ENCODE results near the gene DLG2. TPM values are rescaled to one million over a fixed set of nuclear protein-coding genes. Genes with fewer than 3 reads are reported as not detected.

DLG2 gene
- total RNA-seq, 1 experiment from 2014 or later: 17.5 TPM

DNA sequence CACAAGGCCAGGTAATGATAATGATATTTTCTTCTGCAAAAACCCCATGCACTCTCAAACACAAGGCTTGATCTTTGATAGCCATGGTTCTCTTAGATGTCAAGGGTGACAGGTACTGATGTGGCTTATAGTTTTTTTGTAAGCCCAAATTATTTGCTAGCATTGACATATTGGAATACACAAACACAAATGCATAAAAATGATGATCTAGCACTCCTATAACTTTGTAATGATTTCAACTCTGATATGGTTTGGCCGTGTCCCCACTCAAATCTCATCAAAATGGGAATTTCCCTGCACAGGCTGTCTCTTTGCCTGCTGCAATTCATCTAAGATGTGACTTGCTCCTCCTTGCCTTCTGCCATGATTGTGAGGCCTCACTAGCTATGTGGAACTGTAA lies 1768.5 kb downstream of the DLG2 start (continued):
- TF ChIP-seq, protein P1, sequence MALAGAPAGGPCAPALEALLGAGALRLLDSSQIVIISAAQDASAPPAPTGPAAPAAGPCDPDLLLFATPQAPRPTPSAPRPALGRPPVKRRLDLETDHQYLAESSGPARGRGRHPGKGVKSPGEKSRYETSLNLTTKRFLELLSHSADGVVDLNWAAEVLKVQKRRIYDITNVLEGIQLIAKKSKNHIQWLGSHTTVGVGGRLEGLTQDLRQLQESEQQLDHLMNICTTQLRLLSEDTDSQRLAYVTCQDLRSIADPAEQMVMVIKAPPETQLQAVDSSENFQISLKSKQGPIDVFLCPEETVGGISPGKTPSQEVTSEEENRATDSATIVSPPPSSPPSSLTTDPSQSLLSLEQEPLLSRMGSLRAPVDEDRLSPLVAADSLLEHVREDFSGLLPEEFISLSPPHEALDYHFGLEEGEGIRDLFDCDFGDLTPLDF (CRISPR knock-in tag; IDR thresholded peaks at IDR 0.05): no peak

DNA sequence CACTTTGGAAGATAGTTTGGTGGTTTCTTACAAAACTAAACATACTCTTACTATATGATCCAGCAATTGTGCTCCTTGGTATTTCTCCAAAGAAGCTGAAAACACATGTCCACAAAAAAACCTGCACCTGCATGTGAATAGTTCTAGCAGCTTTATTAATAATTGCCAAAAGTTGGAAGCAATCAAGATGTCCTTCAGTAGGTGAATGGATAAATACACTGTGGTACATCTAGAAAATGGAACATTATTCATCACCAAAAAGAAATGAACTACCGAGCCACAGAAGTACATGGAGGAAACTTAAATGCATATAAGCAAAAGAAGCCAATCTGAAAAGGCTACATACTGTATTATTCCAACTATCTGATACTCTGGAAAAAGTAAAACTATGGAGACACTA lies 1771.9 kb downstream of the DLG2 start:
- no peak for ATAC-seq
- ChIA-PET CTCF (no interaction called here), POLR2A (no interaction called here)
- no peak for DNase-seq (ENCODE audit: low spot score)
- Mint-ChIP-seq H3K27ac (no peak overlapping the region), H3K27me3 (ENCODE audit: low read depth) (no peaks in the 10 kb centered on the region), H3K4me1 (peaks cover 9% of the 10 kb centered on the region), H3K36me3 (peaks cover 7% of the 10 kb centered on the region), H3K9me3 (peaks cover 39% of the 10 kb centered on the region), H3K4me3 (no peak overlapping the region)
- TF ChIP-seq, protein P2, sequence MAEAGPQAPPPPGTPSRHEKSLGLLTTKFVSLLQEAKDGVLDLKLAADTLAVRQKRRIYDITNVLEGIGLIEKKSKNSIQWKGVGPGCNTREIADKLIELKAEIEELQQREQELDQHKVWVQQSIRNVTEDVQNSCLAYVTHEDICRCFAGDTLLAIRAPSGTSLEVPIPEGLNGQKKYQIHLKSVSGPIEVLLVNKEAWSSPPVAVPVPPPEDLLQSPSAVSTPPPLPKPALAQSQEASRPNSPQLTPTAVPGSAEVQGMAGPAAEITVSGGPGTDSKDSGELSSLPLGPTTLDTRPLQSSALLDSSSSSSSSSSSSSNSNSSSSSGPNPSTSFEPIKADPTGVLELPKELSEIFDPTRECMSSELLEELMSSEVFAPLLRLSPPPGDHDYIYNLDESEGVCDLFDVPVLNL (CRISPR knock-in tag; IDR thresholded peaks at IDR 0.05; ENCODE audit: borderline replicate concordance, low read depth): no peak
- TF ChIP-seq NFE2L1 (CRISPR knock-in tag; IDR thresholded peaks at IDR 0.05): no peak
- TF ChIP-seq, protein P1 (CRISPR knock-in tag; IDR thresholded peaks at IDR 0.05): no peak
- TF ChIP-seq, protein P3, sequence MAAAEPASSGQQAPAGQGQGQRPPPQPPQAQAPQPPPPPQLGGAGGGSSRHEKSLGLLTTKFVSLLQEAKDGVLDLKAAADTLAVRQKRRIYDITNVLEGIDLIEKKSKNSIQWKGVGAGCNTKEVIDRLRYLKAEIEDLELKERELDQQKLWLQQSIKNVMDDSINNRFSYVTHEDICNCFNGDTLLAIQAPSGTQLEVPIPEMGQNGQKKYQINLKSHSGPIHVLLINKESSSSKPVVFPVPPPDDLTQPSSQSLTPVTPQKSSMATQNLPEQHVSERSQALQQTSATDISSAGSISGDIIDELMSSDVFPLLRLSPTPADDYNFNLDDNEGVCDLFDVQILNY (CRISPR knock-in tag; IDR thresholded peaks at IDR 0.05): no peak
- no peak for TF ChIP-seq ZNF138 (CRISPR knock-in tag; conservative IDR thresholded peaks at IDR 0.05)
- TF ChIP-seq, protein P4, sequence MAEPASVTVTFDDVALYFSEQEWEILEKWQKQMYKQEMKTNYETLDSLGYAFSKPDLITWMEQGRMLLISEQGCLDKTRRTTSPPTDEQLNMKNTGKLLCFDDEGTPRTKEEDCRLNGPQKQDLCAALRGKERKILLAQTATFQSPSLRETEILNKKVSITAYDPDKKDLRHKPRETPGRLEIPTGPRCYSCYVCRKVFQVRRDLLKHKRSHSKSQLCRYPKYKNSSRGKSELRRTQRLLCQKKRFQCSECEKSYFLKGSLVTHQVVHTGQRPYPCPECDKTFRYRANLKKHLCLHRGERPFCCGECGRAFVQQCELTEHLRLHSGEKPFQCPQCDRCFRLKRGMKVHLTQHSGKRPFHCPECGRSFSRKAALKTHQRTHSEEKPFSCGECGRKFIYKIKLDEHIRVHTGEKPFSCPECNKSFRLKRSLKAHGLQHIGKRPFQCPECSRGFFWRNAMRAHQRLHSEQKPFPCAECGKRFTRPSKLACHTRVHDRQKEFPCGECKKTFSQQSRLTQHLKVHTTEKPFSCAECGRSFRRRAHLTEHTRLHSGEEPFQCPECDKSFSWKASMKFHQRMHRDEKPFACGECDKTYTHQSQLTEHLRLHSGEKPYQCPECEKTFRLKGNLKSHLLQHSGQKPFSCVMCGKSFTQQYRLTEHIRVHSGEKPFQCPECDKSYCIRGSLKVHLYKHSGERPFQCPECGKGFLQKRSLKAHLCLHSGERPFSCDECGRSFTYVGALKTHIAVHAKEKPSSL (CRISPR knock-in tag; conservative IDR thresholded peaks at IDR 0.05): no peak
- no peak for TF ChIP-seq NR1H2 (CRISPR knock-in tag; IDR thresholded peaks at IDR 0.05)
- no peak for TF ChIP-seq PRRX2 (CRISPR knock-in tag; IDR thresholded peaks at IDR 0.05)
- TF ChIP-seq KAT7 (CRISPR knock-in tag; IDR thresholded peaks at IDR 0.05; ENCODE audit: borderline replicate concordance): no peak
- TF ChIP-seq, protein P5, sequence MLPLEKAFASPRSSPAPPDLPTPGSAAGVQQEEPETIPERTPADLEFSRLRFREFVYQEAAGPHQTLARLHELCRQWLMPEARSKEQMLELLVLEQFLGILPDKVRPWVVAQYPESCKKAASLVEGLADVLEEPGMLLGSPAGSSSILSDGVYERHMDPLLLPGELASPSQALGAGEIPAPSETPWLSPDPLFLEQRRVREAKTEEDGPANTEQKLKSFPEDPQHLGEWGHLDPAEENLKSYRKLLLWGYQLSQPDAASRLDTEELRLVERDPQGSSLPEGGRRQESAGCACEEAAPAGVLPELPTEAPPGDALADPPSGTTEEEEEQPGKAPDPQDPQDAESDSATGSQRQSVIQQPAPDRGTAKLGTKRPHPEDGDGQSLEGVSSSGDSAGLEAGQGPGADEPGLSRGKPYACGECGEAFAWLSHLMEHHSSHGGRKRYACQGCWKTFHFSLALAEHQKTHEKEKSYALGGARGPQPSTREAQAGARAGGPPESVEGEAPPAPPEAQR (CRISPR knock-in tag; IDR thresholded peaks at IDR 0.05): no peak

DNA sequence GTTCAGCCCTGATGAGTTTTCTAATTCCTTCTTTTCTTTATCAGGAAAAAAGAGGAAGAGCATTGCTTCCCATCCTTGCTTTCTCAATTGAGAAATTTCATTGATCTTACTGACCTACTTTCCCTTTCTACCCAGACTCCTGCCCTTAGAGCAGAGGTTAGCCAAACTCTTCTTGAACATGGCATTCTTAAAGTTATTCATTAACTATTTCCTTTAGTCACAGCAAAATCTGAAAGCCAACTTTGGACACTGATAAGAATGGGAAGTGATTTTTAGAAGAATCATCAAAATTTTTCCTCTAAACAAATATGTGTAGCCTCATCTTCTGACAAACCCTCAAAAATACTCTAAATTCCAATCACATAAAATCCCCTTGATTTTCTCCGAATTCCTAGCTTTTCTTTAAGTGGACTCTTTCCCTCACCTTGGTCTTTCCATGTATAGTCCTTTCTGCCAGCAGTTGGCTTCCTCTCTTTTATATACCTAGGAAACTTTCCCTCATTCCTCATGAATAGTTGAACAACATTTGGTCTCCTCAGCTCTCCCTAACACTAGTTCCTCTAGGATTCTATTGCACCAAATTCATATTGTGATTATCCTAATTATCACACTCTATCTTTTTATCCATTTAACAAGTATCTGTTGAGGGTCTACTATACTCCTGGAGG lies 1774.2 kb downstream of the DLG2 start:
- no peak for DNase-seq (ENCODE audit: low spot score)
- ATAC-seq: no peak
- POLR2A ChIA-PET: no interaction called here
- no peaks in the 10 kb centered on the region for H3K27me3 Mint-ChIP-seq (ENCODE audit: low read depth)
- H3K27ac Mint-ChIP-seq: no peak overlapping the region
- no peaks in the 10 kb centered on the region for H3K36me3 Mint-ChIP-seq
- peaks cover 20% of the 10 kb centered on the region for H3K9me3 Mint-ChIP-seq
- H3K4me1 Mint-ChIP-seq: peaks cover 9% of the 10 kb centered on the region
- CTCF ChIA-PET: interaction anchor here (1.2 kb wide), 1 partner anchor 16 kb away, joined by 7 read pairs; no protein-coding TSS in a partner anchor
- no peak overlapping the region for H3K4me3 Mint-ChIP-seq
- TF ChIP-seq ZBTB21 (CRISPR knock-in tag; IDR thresholded peaks at IDR 0.05; ENCODE audit: borderline replicate concordance) (no peak), NR2C2 (CRISPR knock-in tag; IDR thresholded peaks at IDR 0.05) (no peak), TEAD4 (CRISPR knock-in tag; IDR thresholded peaks at IDR 0.05) (no peak), TEAD1 (CRISPR knock-in tag; IDR thresholded peaks at IDR 0.05) (no peak), TP53 (CRISPR knock-in tag; IDR thresholded peaks at IDR 0.05) (no peak), ZNF138 (CRISPR knock-in tag; conservative IDR thresholded peaks at IDR 0.05) (no peak), ZNF219 (CRISPR knock-in tag; IDR thresholded peaks at IDR 0.05; ENCODE audit: borderline replicate concordance) (no peak)
- TF ChIP-seq, protein P6, sequence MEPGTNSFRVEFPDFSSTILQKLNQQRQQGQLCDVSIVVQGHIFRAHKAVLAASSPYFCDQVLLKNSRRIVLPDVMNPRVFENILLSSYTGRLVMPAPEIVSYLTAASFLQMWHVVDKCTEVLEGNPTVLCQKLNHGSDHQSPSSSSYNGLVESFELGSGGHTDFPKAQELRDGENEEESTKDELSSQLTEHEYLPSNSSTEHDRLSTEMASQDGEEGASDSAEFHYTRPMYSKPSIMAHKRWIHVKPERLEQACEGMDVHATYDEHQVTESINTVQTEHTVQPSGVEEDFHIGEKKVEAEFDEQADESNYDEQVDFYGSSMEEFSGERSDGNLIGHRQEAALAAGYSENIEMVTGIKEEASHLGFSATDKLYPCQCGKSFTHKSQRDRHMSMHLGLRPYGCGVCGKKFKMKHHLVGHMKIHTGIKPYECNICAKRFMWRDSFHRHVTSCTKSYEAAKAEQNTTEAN (CRISPR knock-in tag; IDR thresholded peaks at IDR 0.05): no peak
- TF ChIP-seq, protein P3 (CRISPR knock-in tag; IDR thresholded peaks at IDR 0.05): no peak
- TF ChIP-seq, protein P7, sequence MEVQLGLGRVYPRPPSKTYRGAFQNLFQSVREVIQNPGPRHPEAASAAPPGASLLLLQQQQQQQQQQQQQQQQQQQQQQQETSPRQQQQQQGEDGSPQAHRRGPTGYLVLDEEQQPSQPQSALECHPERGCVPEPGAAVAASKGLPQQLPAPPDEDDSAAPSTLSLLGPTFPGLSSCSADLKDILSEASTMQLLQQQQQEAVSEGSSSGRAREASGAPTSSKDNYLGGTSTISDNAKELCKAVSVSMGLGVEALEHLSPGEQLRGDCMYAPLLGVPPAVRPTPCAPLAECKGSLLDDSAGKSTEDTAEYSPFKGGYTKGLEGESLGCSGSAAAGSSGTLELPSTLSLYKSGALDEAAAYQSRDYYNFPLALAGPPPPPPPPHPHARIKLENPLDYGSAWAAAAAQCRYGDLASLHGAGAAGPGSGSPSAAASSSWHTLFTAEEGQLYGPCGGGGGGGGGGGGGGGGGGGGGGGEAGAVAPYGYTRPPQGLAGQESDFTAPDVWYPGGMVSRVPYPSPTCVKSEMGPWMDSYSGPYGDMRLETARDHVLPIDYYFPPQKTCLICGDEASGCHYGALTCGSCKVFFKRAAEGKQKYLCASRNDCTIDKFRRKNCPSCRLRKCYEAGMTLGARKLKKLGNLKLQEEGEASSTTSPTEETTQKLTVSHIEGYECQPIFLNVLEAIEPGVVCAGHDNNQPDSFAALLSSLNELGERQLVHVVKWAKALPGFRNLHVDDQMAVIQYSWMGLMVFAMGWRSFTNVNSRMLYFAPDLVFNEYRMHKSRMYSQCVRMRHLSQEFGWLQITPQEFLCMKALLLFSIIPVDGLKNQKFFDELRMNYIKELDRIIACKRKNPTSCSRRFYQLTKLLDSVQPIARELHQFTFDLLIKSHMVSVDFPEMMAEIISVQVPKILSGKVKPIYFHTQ (CRISPR knock-in tag; IDR thresholded peaks at IDR 0.05): no peak

All from WTC11 (cell line).